ENCODE measurements around the gene GSC.

The GSC gene

DNA sequence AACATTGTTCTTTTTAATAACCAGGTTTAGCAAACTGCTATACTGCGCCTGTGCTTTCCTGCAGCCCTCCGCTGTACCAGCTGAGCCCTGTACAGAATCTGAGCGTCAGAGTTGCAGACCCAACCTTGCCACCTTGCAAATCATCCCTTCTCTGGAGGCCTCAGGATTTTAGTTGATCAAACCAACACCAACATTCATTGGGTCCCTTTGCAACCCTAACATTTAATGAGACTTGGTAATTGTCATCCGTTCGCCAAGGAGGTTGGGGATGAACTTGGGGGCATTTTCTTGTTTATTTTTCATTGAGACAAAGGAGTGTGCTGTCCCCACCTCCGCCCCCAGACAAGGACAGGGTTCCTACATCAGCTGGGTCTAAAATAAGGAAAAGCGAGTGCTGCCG, 2.6 kb upstream of the GSC start:
- in situ Hi-C loops (cut with MboI; ENCODE audit: low sequenced_read_pairs), result no loop called here

DNA sequence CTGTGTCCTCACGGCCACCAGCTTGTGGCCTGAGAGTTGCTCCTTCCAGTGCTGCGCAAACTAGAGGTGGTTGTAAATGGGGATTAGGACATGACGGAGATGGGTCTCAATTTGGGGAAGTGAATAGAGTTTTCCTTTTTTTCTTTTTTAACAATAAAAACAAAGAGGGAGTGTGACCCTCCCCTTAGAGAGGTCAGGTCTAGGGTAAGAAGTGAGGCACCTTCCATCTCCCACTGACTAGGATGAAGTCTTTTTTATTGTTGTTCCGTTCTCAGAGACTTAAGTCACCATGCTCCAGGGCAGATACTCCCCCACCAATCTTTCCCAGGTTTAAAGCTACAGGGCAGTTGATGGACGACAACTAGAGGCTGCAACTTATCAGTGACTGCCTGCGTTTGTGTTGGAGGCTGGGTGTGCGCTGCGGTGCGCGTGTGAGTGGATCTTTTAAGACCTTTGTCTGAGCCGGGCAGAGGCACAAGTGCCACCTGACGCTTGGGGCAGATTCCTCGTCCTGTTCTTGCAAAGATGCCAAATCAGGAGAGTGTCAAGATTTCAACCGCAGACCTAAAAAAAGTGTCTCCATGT, 2.1 kb upstream of the GSC start:
- in situ Hi-C loops (cut with MboI; ENCODE audit: low sequenced_read_pairs), result no loop called here

DNA sequence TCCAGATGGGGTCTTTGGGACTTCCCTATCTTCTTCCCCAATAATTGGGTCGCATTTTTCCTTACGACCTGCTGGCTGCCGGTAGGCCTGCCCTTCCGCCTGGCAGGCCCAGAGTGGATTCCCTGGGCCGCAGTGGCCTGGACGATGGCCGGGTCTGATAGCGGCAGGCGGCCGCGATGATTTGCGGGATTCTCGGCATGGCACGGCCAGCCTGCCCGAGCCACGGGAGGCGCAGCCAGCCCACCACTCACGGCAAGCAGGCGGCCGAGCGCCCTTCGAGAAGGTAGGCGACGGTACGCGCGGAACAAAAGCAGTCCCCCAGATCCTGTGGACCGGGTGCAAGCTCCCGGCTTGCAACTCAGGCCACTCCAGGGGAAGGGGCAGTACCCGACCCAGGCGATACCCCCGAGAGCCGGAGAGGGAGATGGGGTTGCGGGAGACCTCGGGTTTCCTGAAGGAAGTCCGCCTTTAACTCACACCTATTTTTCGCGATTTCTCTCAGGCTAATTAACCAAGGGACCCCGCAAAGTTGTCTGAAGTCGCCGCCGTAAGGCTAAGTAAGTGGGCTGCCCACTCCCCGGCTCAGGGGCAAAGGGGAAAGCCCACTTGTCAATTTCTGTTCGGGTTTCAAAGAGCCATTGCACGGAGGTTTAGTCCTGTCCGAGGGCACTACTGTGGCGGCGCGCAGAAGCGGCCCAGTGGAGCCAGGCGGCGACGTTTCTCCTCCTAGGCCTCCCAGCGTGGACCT, 1.4 kb upstream of the GSC start:
- in situ Hi-C loops (cut with MboI; ENCODE audit: low sequenced_read_pairs), result no loop called here

DNA sequence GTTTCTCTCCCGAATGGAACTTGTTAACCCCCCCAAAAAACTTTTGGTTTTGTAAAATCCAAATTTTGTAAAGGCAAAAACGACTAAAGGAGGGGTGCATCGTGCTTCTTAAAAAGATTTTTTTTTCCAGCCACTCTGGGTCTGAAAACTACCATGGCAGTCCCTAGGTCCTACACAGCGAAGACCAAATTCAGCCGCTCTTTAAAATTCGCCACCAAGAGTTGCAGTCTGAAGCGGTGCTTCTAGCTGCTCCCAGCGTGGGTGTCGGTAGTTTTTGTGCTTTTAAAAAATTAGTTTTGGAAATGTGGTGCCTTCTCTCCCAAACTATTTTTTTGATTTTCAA, 873 bp upstream of the GSC start:
- in situ Hi-C loops (cut with MboI; ENCODE audit: low sequenced_read_pairs), result no loop called here

DNA sequence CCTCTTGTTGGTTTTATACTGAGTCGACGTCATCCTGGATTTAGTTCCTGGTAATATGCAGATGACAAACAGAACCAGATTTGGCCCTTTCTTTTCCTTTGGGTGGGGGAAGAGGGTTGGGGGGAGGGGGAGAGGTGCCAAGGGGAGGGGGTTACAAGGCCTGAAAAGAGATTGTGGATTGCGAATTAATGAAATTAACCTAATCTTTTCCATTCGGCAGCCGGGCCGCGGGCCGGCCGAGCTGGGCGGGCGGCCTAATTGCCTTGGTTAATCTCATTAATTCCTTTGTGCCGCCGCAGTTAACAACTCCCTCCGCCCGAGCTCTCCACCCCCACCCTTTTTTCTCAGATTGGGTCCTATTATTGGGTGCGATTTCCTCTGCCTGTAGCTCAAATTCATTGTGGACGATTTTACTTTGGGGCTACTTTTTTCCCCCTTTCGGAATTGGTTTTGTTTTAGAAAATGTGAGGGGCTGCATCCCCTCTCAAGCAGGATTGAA, 387 bp upstream of the GSC start:
- in situ Hi-C loops (cut with MboI; ENCODE audit: low sequenced_read_pairs), result no loop called here

DNA sequence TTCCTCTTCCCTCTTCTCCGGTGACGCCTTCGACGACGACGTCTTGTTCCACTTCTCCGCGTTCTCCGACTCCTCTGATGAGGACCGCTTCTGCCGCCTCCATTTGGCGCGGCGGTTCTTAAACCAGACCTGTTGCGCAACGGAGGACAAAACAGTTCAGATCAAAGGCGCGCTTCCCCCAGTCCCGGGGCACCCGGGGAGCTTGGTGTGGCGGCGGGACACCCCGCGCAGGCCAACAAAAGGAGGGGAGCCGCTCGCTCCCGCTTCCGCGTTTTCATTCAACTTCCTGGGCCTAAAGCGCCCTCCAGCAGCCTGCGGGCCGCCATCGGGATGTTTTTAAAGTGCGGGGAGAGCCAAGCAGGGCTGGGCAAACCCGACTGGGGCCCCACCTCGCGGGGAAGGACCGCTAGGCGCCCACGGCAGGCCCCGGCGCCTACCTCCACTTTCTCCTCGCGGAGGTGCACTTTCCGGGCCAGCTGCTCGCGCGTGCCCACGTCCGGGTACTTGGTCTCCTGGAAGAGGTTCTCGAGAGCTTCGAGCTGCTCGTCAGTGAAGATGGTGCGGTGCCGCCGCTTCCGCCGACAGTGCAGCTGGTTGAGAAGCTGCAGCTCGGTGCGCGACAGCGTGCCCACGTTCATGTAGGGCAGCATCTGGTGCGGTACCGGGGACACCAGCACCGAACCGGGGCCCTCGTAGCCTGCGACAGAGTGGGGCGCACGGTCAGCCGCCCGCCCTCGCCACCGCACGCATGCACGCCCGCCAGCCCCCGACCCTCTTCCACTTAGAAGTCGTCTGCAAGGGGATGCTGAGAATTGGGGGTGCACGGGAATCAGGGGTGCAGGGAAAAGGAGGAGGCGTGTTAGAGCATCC, 1.2 kb downstream of the GSC start:
- in situ Hi-C loops (cut with MboI; ENCODE audit: low sequenced_read_pairs), result no loop called here

DNA sequence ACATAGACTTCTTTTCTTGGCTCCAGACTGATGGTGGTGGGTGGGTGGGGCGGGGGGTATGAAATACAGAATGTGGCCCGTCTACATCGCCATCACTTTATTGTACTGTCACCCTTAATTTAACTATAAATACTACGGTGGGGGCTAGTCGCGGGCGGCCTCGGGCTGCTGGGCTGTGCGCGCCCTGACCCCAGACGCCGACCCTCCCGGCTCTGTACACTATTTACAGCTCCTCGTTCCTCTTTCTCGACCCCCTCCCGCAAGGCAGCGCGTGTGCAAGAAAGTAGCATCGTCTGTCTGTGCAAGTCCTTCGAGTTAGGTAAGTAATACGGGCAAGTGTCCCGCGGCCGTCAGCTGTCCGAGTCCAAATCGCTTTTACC, 1.8 kb downstream of the GSC start:
- in situ Hi-C loops (cut with MboI; ENCODE audit: low sequenced_read_pairs), result no loop called here

DNA sequence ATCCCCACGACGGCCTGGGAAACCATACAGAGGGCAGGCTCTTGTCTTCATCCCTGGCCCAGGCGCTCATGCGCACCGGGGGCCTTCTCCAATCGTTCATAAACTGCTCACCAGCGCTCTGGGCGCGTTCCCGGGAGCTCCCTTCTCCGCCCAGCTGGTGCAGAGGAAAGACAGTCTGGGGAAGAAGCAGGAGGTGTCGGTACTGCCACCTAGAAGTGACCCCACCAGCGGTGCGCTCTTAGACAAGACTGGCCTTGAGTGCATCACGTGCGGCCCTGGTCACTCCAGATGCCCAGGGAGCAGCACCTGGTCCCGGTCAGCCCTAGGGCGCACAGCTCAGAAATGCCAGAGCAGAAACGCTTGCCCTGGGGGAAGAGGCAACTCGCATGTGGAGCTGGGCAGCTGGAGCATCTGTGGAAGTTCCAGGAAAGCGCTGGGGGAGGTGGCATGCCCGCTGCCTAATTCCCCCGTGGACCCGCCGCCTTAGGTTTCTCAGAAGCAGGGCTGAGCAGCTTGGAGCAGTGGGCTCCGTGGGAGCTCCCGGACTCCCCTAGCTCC, 2.5 kb downstream of the GSC start:
- in situ Hi-C loops (cut with MboI; ENCODE audit: low sequenced_read_pairs), result no loop called here

DNA sequence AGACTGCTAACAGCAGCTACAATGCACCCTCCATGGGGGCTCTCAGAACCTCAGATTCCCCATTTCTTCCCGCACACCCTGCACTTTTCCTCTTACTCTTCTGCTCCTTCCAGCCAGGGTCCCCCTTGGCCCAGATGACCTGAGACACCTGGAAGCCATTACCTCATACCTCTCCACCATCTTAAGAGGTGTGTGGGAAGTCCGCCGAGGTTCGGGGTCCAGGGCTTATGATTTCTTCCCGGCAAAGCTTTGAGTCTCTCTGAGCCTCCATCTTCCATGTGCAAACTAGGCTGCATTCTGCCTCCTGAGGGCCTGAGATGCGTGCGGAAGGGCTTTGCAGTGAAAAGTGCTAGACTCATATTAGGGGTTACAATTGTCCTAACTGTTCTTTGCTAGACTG, 5.3 kb downstream of the GSC start:
- in situ Hi-C loops (cut with MboI; ENCODE audit: low sequenced_read_pairs), result no loop called here

DNA sequence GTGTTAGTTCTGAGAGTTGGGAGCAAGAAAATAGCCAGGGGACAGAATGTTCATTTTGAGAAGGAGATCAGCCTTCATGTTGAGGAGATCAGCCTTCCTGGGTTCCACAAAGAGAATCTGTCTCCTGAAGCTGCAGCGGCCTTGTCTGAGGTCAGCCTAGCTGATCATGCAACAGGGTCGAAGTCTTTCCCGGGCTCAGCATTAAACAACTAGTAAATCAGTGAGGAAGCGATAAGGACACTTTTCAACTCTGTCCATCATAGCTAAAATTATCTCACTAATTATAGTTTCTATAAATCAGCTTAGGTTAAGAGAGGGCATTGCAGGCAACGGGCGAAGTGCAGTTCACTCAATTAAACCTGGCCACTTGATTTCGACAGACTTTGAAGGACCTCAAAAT, 7.5 kb downstream of the GSC start:
- in situ Hi-C loops (cut with MboI; ENCODE audit: low sequenced_read_pairs), result no loop called here

DNA sequence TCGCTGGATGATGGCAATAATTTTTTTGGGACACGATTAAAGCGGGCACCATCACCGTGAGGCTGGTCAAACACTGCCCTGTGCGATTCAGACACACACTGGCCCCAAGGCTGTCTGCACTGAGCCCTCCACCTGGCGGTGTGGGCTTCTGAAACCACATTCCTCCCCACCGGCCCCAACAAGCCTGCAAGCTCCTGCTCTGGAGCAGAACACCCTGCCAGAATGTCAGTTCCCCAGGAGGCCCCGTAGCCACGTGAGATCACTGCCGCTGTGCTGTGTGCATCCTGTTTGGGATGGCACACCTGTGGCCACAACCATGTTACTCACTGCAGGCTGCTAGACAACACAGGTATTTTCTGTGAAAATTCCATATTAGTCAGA, 7.9 kb downstream of the GSC start:
- in situ Hi-C loops (cut with MboI; ENCODE audit: low sequenced_read_pairs), result no loop called here

DNA sequence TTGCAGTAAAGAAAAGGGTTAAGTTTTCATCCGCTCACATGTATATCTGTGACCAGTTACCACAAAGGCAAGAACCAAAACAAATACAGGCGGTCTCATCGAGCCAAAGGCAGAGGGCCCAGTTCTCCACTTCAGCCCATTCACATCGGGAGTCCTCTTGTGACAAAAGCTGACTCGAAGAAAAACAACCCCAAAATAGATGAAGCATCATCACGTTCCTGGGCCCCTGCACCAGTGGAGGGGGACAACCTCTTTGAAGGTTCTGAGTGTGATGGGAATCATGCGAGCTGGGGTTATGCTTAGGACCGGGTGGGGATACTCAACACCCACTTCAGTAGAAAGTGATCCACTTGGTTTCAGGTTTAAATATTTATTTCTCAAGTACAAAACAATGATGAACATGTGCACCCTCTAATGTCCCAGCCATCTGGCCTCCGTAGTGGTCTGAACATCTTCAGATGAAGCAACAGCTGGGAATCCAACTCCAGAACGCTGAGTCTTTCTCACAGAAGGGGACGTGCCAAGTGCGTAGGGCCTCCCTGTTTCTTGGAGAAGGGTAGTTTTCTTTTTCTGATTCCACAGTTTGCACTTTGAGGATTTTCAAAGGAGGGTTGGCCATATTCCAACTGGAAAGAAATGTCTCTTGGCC, 8.4 kb downstream of the GSC start:
- in situ Hi-C loops (cut with MboI; ENCODE audit: low sequenced_read_pairs), result no loop called here

DNA sequence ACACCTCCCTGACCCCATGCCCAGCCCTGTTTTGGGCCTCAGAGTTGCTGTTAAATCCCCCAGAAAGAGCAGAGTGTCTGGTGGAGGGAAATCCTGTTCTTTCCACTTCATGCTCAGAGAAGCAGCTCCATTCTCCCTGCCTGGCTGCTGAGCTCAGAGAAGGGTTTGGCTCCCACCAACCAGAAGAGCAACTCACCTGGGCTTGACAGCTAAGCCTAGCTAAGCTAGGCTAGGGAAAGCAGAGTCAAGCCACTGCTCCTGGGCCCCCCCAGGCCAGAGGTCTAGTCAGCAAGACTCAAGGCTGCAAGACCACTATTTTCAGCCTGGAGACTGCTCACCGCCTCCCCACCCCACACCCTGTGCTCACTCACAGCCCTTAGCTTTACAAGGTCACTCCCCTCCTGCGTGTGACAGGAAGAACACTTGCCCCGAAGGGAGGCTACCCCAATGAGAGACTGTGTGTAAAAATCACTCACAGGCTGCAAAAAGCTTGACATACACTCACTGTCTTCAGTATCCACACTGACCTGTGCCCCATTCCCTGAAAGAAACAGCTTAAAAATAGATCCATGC, 13.5 kb downstream of the GSC start:
- in situ Hi-C loops (cut with MboI; ENCODE audit: low sequenced_read_pairs), result no loop called here

DNA sequence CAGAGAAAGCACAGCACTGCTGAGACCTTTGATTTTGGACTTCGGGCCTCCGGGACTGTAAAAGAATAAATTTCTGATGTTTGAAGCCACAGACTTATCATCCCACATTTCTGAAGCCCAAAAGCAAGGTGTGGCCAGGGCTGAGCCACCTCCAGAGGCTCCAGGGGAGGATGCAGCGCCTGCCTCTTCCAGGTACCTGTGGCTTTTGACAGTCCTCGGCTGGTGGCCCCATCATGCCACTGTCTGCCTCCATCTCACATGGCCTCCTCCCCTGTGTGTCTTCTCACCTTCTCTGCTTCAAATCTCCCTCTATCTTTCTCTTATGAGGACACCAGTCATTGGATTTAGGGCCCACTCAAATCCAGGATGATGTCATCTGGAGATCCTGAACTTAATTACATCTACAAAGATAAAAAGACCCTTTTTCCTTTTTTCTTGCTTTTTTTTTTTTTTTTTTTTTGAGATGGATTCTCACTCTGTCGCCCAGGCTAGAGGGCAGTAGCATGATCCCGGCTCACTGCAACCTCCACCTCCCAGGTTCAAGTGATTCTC, 15.4 kb downstream of the GSC start:
- in situ Hi-C loops (cut with MboI; ENCODE audit: low sequenced_read_pairs), result no loop called here

DNA sequence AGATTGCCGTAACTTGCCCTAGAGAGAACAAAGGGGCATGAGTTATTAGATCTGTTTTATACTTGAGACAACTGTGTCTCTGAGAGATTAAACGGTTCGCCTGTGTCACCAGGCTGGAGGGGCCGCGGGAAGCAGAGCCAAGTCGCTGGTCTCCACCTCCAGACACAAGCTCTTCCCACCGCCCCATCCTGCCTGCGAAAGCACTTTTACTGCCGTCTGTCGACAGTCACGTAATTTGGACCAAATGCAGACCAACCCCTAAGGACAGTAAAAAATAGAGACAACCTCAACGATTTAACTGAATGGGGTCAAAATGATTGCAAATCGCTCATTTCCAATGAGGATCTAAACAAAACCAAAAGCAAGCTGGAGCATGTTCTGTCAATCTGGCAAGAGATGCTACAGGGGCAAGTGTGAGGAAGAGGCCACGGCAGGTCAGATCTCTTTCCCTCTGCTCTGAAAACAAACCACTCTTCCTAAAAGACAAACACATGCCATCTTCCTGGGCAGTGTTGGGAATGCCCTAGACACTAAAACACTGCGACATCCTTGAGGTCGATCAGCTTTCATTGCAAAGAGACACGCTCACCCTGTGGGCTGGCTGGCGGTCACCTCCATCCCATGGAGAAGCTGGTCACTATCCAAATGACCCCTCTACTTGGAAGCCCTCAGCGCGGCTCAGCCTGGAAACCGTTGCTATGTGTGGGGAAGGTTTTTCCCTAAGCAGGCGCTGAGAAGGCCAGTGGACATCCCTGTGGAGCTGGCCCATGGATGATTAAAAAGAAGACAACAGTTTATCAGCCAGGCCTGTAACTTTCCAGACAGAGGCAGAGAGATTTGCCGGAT, 17.1 kb downstream of the GSC start:
- in situ Hi-C loops (cut with MboI; ENCODE audit: low sequenced_read_pairs), result no loop called here

DNA sequence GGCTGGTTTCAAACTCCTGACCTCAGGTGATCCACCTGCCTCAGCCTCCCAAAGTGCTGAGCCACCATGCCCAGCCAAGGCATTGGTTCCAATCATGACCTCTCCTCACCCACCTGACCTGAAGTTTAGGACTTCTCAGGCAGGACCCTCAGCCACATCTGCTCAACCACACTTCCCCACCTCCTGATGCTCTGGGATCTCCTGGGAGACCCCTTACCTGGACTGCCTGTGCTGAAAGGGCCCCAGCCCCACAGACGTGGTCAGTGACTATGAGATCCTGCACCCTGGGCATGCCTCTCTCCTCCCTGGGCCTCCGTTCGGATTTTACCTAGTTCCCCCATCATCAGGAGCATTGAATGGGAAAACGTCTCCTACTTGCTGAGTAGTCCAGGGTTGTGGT, 18.0 kb downstream of the GSC start:
- in situ Hi-C loops (cut with MboI; ENCODE audit: low sequenced_read_pairs), result no loop called here

DNA sequence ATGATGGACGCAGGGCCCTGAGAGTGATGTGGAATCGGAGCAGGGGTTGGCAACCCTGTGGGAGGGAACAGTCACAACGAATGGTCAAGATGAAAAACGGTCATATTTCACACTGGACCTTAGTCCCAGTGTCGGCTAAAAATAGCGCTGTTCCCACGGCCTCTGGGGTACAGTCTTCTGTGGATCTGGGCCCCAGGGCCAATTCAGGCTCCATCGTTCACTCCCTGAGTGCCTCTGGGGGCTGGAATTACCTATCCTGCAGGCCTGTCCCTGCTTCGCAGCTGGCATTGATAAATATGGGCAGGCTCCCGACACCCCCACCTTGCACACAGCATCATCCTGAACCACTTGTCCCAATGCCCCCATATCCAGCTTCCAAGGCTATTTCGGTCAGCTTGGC, 18.6 kb downstream of the GSC start:
- in situ Hi-C loops (cut with MboI; ENCODE audit: low sequenced_read_pairs), result no loop called here

DNA sequence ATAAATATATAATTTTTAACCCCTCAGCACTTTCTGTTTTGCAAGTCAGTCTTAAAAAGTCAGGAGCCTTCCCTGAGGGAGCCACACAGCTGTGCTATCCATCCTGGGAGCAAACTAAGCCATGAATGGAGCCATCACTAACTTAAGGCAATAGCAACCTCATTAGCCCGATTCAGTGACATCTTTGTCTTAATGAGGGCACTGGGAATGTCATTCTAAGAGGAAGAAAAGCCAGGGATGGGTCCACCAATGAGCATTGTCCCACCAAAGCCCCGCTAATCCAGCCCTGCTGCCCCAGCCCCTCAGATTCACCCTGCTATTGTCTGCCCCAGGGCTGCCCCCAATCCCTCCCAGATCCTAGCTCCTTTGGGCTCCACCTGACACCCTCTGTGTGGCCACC, 19.5 kb downstream of the GSC start:
- in situ Hi-C loops (cut with MboI; ENCODE audit: low sequenced_read_pairs), result no loop called here

DNA sequence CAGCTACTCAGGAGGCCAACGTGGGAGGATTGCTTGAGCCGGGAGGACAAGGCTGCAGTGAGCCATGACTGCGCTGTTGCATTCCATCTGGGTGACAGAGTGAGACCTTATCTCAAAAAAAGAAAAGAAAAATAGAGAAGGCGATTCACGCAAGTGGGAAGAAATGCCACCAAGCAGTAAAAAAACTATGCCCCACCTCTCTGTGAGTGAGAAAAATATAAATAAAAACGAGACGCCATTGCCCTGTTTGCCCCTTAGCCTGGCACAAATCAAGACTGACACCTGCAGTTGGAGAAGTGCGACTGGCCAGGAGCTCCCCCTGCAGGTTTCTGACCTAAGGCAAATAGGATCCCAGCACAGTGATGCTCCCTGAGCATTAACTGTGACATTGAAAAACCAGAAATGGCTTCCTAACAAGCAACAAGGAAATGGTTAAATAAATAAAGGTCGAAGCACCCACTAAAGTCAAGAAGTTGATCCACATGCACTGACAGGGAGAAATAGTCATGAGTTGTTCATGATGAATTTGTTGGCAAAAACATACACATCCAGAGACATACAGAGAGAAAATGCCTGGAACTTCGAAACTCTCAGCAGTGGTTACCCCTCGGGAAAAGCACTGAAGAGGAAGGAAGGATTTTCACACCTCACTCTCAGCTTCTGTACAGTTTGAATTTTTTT, 21.1 kb downstream of the GSC start:
- in situ Hi-C loops (cut with MboI; ENCODE audit: low sequenced_read_pairs), result no loop called here
